Stimulated activated effector memory CD8-positive, alpha-beta T cell treated with anti-CD3 and anti-CD28 coated beads, Interleukin-12 subunit alpha, Interleukin-12 subunit beta, amount 100 ng/mL, for 72 hours (primary cell): ENCODE data around the gene CTRB1.

ENCODE experiments used
- ATAC-seq: fragments of 150-1000 bp; cut with Tn5 transposase; 2 replicates; pipeline ENCODE4 v1.10.0; 2021
- DNase-seq, 2 donors: peaks; one replicate each; pipeline ENCODE4 v3.0.0; 2021 to 2022; ENCODE audit warnings: low spot score in 2 of 2
- H3K27ac Mint-ChIP-seq: one replicate; pipeline ENCODE4 v1.8.0; 2022; ENCODE audit warnings: mild to moderate bottlenecking, mixed read lengths
- H3K36me3 Mint-ChIP-seq: one replicate; pipeline ENCODE4 v1.8.0; 2022; ENCODE audit warnings: mild to moderate bottlenecking, mixed read lengths
- H3K4me1 Mint-ChIP-seq: one replicate; pipeline ENCODE4 v1.8.0; 2022; ENCODE audit warnings: mixed read lengths
- H3K4me3 Mint-ChIP-seq: one replicate; pipeline ENCODE4 v1.8.0; 2022; ENCODE audit warnings: mild to moderate bottlenecking, mixed read lengths
- H3K9me3 Mint-ChIP-seq: one replicate; pipeline ENCODE4 v1.8.0; 2022; ENCODE audit warnings: mixed read lengths

The CTRB1 gene

GRCh38 chr16:75228143-75228976, 9.6 kb downstream of the CTRB1 start:
- Mint-ChIP-seq H3K4me1 (no peaks in the 10 kb centered on the region), H3K36me3 (no peaks in the 10 kb centered on the region), H3K9me3 (no peaks in the 10 kb centered on the region), H3K4me3 (no peak overlapping the region), H3K27ac (no peak overlapping the region)
- no peak for DNase-seq
- no peak for ATAC-seq

- Mint-ChIP-seq H3K4me3 (no peak overlapping the region), H3K9me3 (no peaks in the 10 kb centered on the region), H3K4me1 (peaks cover 6% of the 10 kb centered on the region), H3K36me3 (no peaks in the 10 kb centered on the region), H3K27ac (no peak overlapping the region)
- no peak for DNase-seq
- no peak for ATAC-seq
These were observed 10.6 kb downstream of the CTRB1 start for GRCh38 chr16:75229172-75230031.

GRCh38 chr16:75230471-75231110, 11.8 kb downstream of the CTRB1 start:
- Mint-ChIP-seq H3K36me3 (no peaks in the 10 kb centered on the region), H3K27ac (no peak overlapping the region), H3K4me1 (peaks cover 6% of the 10 kb centered on the region), H3K9me3 (no peaks in the 10 kb centered on the region), H3K4me3 (no peak overlapping the region)
- DNase-seq (no peak), ATAC-seq (no peak)

- H3K27ac Mint-ChIP-seq = no peak overlapping the region
- peaks cover 13% of the 10 kb centered on the region for H3K4me1 Mint-ChIP-seq
- no peak overlapping the region for H3K4me3 Mint-ChIP-seq
- no peaks in the 10 kb centered on the region for H3K36me3 Mint-ChIP-seq
- H3K9me3 Mint-ChIP-seq = no peaks in the 10 kb centered on the region
- no peak for ATAC-seq
- DNase-seq = no peak
These were observed 12.8 kb downstream of the CTRB1 start for GRCh38 chr16:75231570-75231969.

- H3K9me3 Mint-ChIP-seq = no peaks in the 10 kb centered on the region
- ATAC-seq = no peak
- no peak overlapping the region for H3K4me3 Mint-ChIP-seq
- H3K36me3 Mint-ChIP-seq = no peaks in the 10 kb centered on the region
- no peak for DNase-seq
- H3K4me1 Mint-ChIP-seq = peaks cover 13% of the 10 kb centered on the region
- H3K27ac Mint-ChIP-seq = no peak overlapping the region
These were observed 14.8 kb downstream of the CTRB1 start for GRCh38 chr16:75233611-75233938.

- Mint-ChIP-seq H3K4me3 (no peak overlapping the region), H3K4me1 (peaks cover 13% of the 10 kb centered on the region), H3K27ac (no peak overlapping the region), H3K9me3 (no peaks in the 10 kb centered on the region), H3K36me3 (no peaks in the 10 kb centered on the region)
- no peak for ATAC-seq
- no peak for DNase-seq
These were observed 16.3 kb downstream of the CTRB1 start for GRCh38 chr16:75234856-75235696.

GRCh38 chr16:75235721-75236193, 17.0 kb downstream of the CTRB1 start:
- Mint-ChIP-seq H3K4me3 (no peak overlapping the region), H3K4me1 (peaks cover 13% of the 10 kb centered on the region), H3K36me3 (no peaks in the 10 kb centered on the region), H3K27ac (no peak overlapping the region), H3K9me3 (no peaks in the 10 kb centered on the region)
- DNase-seq = no peak
- no peak for ATAC-seq

GRCh38 chr16:75236232-75236631, 17.4 kb downstream of the CTRB1 start:
- no peaks in the 10 kb centered on the region for H3K9me3 Mint-ChIP-seq
- H3K27ac Mint-ChIP-seq = no peak overlapping the region

GRCh38 chr16:75236736-75237397, 18.1 kb downstream of the CTRB1 start:
- DNase-seq = no peak
- Mint-ChIP-seq H3K9me3 (no peaks in the 10 kb centered on the region), H3K27ac (no peak overlapping the region), H3K36me3 (no peaks in the 10 kb centered on the region), H3K4me1 (peaks cover 13% of the 10 kb centered on the region), H3K4me3 (no peak overlapping the region)
- no peak for ATAC-seq

More at GRCh38 chr16:75236232-75236631, 17.4 kb downstream of the CTRB1 start:
- Mint-ChIP-seq H3K4me3 (no peak overlapping the region), H3K36me3 (no peaks in the 10 kb centered on the region), H3K4me1 (peaks cover 13% of the 10 kb centered on the region)
- no peak for DNase-seq
- ATAC-seq = peak; percentile 70

- DNase-seq (no peak), ATAC-seq (no peak)
- H3K4me1 Mint-ChIP-seq = peaks cover 13% of the 10 kb centered on the region
- H3K27ac Mint-ChIP-seq = no peak overlapping the region
- H3K4me3 Mint-ChIP-seq = no peak overlapping the region
- no peaks in the 10 kb centered on the region for H3K36me3 Mint-ChIP-seq
- no peaks in the 10 kb centered on the region for H3K9me3 Mint-ChIP-seq
These were observed 18.8 kb downstream of the CTRB1 start for GRCh38 chr16:75237398-75238131.

- Mint-ChIP-seq H3K27ac (no peak overlapping the region), H3K36me3 (no peaks in the 10 kb centered on the region), H3K4me3 (no peak overlapping the region), H3K4me1 (peaks cover 13% of the 10 kb centered on the region), H3K9me3 (no peaks in the 10 kb centered on the region)
- ATAC-seq (no peak), DNase-seq (no peak)
These were observed 19.5 kb downstream of the CTRB1 start for GRCh38 chr16:75238132-75238852.

- DNase-seq = no peak
- no peak for ATAC-seq
- no peaks in the 10 kb centered on the region for H3K36me3 Mint-ChIP-seq
- peaks cover 13% of the 10 kb centered on the region for H3K4me1 Mint-ChIP-seq
- H3K27ac Mint-ChIP-seq = no peak overlapping the region
- H3K4me3 Mint-ChIP-seq = no peak overlapping the region
- H3K9me3 Mint-ChIP-seq = no peaks in the 10 kb centered on the region
These were observed 20.2 kb downstream of the CTRB1 start for GRCh38 chr16:75238853-75239541.
